WTC11 (cell line): ENCODE results near the gene MIB2. TPM values are rescaled to one million over a fixed set of nuclear protein-coding genes. Genes with fewer than 3 reads are reported as not detected.
"Not testable (repeated sequence)": the region's sequence is repeated elsewhere in the genome, so short reads cannot be mapped to it uniquely, and the experiment has no call there.

Source experiments
- ATAC-seq: fragments of 200-7000 bp; cut with Tn5 transposase; 2 replicates; pipeline ENCODE4 v1.10.0; 2021; ENCODE audit warnings: mild to moderate bottlenecking, moderate library complexity
- CTCF ChIA-PET: fragments of 300-600 bp; sonication (Branson Sonifier 250); formaldehyde crosslinking; loops from one replicate; lab custom pipeline; 2021; ENCODE audit warnings: antibody characterized with exemption; lab: Charles Lee
- POLR2A ChIA-PET: fragments of 350-600 bp; sonication (Branson Sonifier 250); formaldehyde crosslinking; loops from one replicate; lab custom pipeline; 2021; ENCODE audit warnings: antibody characterized with exemption; lab: Charles Lee
- DNase-seq: peaks from one replicate; pipeline ENCODE4 v3.0.0; 2021; ENCODE audit warnings: low spot score
- H3K27ac Mint-ChIP-seq: 2 replicates; pipeline ENCODE4 v1.8.0; 2021; ENCODE audit warnings: mixed read lengths
- H3K27me3 Mint-ChIP-seq: 2 replicates; pipeline ENCODE4 v1.8.0; 2021; ENCODE audit warnings: low read depth, mild to moderate bottlenecking, moderate library complexity, mixed read lengths
- H3K36me3 Mint-ChIP-seq: 2 replicates; pipeline ENCODE4 v1.8.0; 2021; ENCODE audit warnings: mixed read lengths
- H3K4me1 Mint-ChIP-seq: 2 replicates; pipeline ENCODE4 v1.8.0; 2022; ENCODE audit warnings: mixed read lengths
- H3K4me3 Mint-ChIP-seq: 2 replicates; pipeline ENCODE4 v1.8.0; 2021; ENCODE audit warnings: mild to moderate bottlenecking, moderate library complexity, mixed read lengths
- H3K9me3 Mint-ChIP-seq: 2 replicates; pipeline ENCODE4 v1.8.0; 2021; ENCODE audit warnings: mixed read lengths
- ATF2 ChIP-seq: sonication (generic); formaldehyde crosslinking; IDR thresholded peaks from 2 replicates; pipeline ENCODE4 v1.8.1; 2022; ENCODE audit warnings: low read depth, missing genetic modification reagents, borderline replicate concordance
- ATF6 ChIP-seq: sonication (generic); formaldehyde crosslinking; IDR thresholded peaks from 2 replicates; pipeline ENCODE4 v1.8.1; 2023; ENCODE audit warnings: mild to moderate bottlenecking, missing genetic modification reagents
- CDX4 ChIP-seq: fragments of 250-450 bp; sonication (Bioruptor Pico); IDR thresholded peaks from 2 replicates; pipeline ENCODE4 v1.9.0; 2021; ENCODE audit warnings: moderate library complexity, mild to moderate bottlenecking, inconsistent platforms, borderline replicate concordance
- CREM ChIP-seq: sonication (generic); formaldehyde crosslinking; IDR thresholded peaks from 2 replicates; pipeline ENCODE4 v1.8.1; 2022; ENCODE audit warnings: mild to moderate bottlenecking, missing genetic modification reagents, moderate library complexity
- CTCF ChIP-seq: fragments of 200-600 bp; IDR thresholded peaks from 2 replicates; pipeline ENCODE4 v1.8.0; 2022; ENCODE audit warnings: antibody characterized with exemption
- E2F5 ChIP-seq: sonication (generic); formaldehyde crosslinking; IDR thresholded peaks from 2 replicates; pipeline ENCODE4 v1.8.1; 2022; ENCODE audit warnings: mild to moderate bottlenecking, moderate library complexity, missing genetic modification reagents
- JUN ChIP-seq: sonication (generic); formaldehyde crosslinking; IDR thresholded peaks from 2 replicates; pipeline ENCODE4 v1.8.0; 2023; ENCODE audit warnings: mild to moderate bottlenecking, missing genetic modification reagents
- TCF7 ChIP-seq: sonication (generic); formaldehyde crosslinking; IDR thresholded peaks from 2 replicates; pipeline ENCODE4 v1.8.0; 2022; ENCODE audit warnings: mild to moderate bottlenecking, low read depth, missing genetic modification reagents, moderate library complexity
- TEAD1 ChIP-seq: sonication (generic); formaldehyde crosslinking; IDR thresholded peaks from 2 replicates; pipeline ENCODE4 v1.8.0; 2022; ENCODE audit warnings: mild to moderate bottlenecking, missing genetic modification reagents
- USF1 ChIP-seq: sonication (generic); formaldehyde crosslinking; IDR thresholded peaks from 2 replicates; pipeline ENCODE4 v1.8.0; 2022; ENCODE audit warnings: mild to moderate bottlenecking, missing genetic modification reagents
- USF2 ChIP-seq: sonication (generic); formaldehyde crosslinking; IDR thresholded peaks from 2 replicates; pipeline ENCODE4 v1.8.1; 2023; ENCODE audit warnings: mild to moderate bottlenecking, missing genetic modification reagents, moderate library complexity
- ZBTB43 ChIP-seq: sonication (generic); formaldehyde crosslinking; IDR thresholded peaks from 2 replicates; pipeline ENCODE4 v1.8.1; 2023; ENCODE audit warnings: mild to moderate bottlenecking, missing genetic modification reagents
- ZNF396 ChIP-seq: fragments of 250-450 bp; sonication (Bioruptor Pico); IDR thresholded peaks from 2 replicates; pipeline ENCODE4 v1.8.0; 2021; ENCODE audit warnings: mild to moderate bottlenecking, moderate library complexity, borderline replicate concordance
- ZNF425 ChIP-seq: fragments of 250-450 bp; sonication (Bioruptor Pico); conservative IDR thresholded peaks from 2 replicates; pipeline ENCODE4 v1.9.0; 2021; ENCODE audit warnings: mild to moderate bottlenecking
- ZSCAN18 ChIP-seq: fragments of 250-450 bp; sonication (Bioruptor Pico); IDR thresholded peaks from 2 replicates; pipeline ENCODE4 v2.1.2; 2022; ENCODE audit warnings: mild to moderate bottlenecking, moderate library complexity
- total RNA-seq: library from RNA; stranded (reverse); gene quantifications from 3 replicates; pipeline ENCODE4 v1.2.3, GENCODE V29; 2021

MIB2 gene
- total RNA-seq, 1 experiment from 2014 or later = 90.6 TPM

GRCh38 chr1:1672181-1672965 lies 57.1 kb downstream of the MIB2 start:
- no peak for DNase-seq
- Mint-ChIP-seq H3K27ac (no peak overlapping the region), H3K27me3 (no peaks in the 10 kb centered on the region), H3K9me3 (no peaks in the 10 kb centered on the region), H3K4me3 (no peak overlapping the region), H3K4me1 (no peaks in the 10 kb centered on the region), H3K36me3 (peaks cover 30% of the 10 kb centered on the region)
- ChIA-PET CTCF (no interaction called here), POLR2A (no interaction called here)
- ATAC-seq = no peak
- no peak for TF ChIP-seq ZNF396 (CRISPR knock-in tag)
- no peak for TF ChIP-seq USF2 (CRISPR knock-in tag)
- no peak for TF ChIP-seq JUN (CRISPR knock-in tag)
- no peak for TF ChIP-seq ATF2 (CRISPR knock-in tag)
- TF ChIP-seq TEAD1 (CRISPR knock-in tag) = no peak
- TF ChIP-seq ATF6 = no peak
- TF ChIP-seq USF1 = no peak
- TF ChIP-seq ZBTB43 (CRISPR knock-in tag) = no peak
- no peak for TF ChIP-seq E2F5 (CRISPR knock-in tag)
- no peak for TF ChIP-seq CDX4
- no peak for TF ChIP-seq ZNF425
- TF ChIP-seq CREM (CRISPR knock-in tag) = no peak
- no peak for TF ChIP-seq TCF7
- TF ChIP-seq CTCF = no peak
- no peak for TF ChIP-seq ZSCAN18 (CRISPR knock-in tag)
- TF ChIP-seq, all 79 proteins: peak for 0

GRCh38 chr1:1674806-1675205 lies 59.5 kb downstream of the MIB2 start:
- DNase-seq, H3K9me3 Mint-ChIP-seq, H3K27me3 Mint-ChIP-seq, ATAC-seq, CTCF ChIA-PET, H3K4me3 Mint-ChIP-seq, POLR2A ChIA-PET, H3K27ac Mint-ChIP-seq: not testable (repeated sequence)
- peaks cover 17% of the 10 kb centered on the region for H3K4me1 Mint-ChIP-seq
- H3K36me3 Mint-ChIP-seq = peaks cover 24% of the 10 kb centered on the region

GRCh38 chr1:1675218-1675617 lies 59.9 kb downstream of the MIB2 start:
- peaks cover 17% of the 10 kb centered on the region for H3K4me1 Mint-ChIP-seq
- CTCF ChIA-PET, H3K4me3 Mint-ChIP-seq, DNase-seq, H3K27ac Mint-ChIP-seq, H3K27me3 Mint-ChIP-seq, H3K9me3 Mint-ChIP-seq, POLR2A ChIA-PET, ATAC-seq: not testable (repeated sequence)
- peaks cover 24% of the 10 kb centered on the region for H3K36me3 Mint-ChIP-seq
